BJ (cell line): ENCODE measurements around the gene PNP. TPM values are rescaled to one million over a fixed set of nuclear protein-coding genes. Genes with fewer than 3 reads are reported as not detected.

ENCODE experiments used
- CTCF ChIA-PET: fragments of 350-600 bp; formaldehyde crosslinking; extraction: SDS; loops from one replicate; lab custom pipeline; 2021; ENCODE audit warnings: antibody characterized with exemption, inconsistent platforms; lab: Yijun Ruan, JAX
- POLR2A ChIA-PET: fragments of 300-600 bp; sonication (Branson Sonifier 250); formaldehyde crosslinking; extraction: SDS; loops from one replicate; lab custom pipeline; 2021; ENCODE audit warnings: antibody characterized with exemption; lab: Charles Lee
- DNase-seq: peaks from one replicate; pipeline ENCODE4 v3.0.0-alpha.2; 2011; ENCODE audit warnings: low read depth
- H3K27me3 ChIP-seq: 2 replicates; pipeline ENCODE4 v1.6.0; 2011; ENCODE audit warnings: low read length; ENCODE audit not compliant: control insufficient read depth, insufficient read depth
- H3K36me3 ChIP-seq: 2 replicates; pipeline ENCODE4 v1.5.1; 2011; ENCODE audit warnings: low read length; ENCODE audit not compliant: control insufficient read depth, insufficient read depth
- H3K4me3 ChIP-seq: 2 replicates; pipeline ENCODE4 v1.5.1; 2011; ENCODE audit warnings: low read depth, mild to moderate bottlenecking, control low read depth, low read length
- CTCF ChIP-seq: IDR thresholded peaks from 2 replicates; pipeline ENCODE4 v1.5.1; 2011; ENCODE audit warnings: low read depth, mild to moderate bottlenecking, control low read depth, inconsistent platforms, low read length, moderate library complexity; ENCODE audit not compliant: insufficient read depth
- polyA plus RNA-seq: library from polyadenylated mRNA; depleted of rRNA; stranded (reverse); fragments of >200 nt; gene quantifications from 2 replicates; pipeline ENCODE4 v1.2.3, GENCODE V29; 2011

PNP gene
- polyA plus RNA-seq, 1 experiment = 21.4 TPM

GRCh38 chr14:20454516-20455354 lies 14.5 kb upstream of the PNP start, which contains the start of the genes APEX1 and OSGEP:
APEX1 (plus strand) TSS chr14:20455226; CDS start chr14:20455646, 420 bp downstream.
OSGEP (minus strand) TSS chr14:20454812; CDS start chr14:20454683, 129 bp downstream.
- H3K4me3 ChIP-seq = peak within 1 kb of the TSS; percentile 65
- TF ChIP-seq CTCF = no peak
- DNase-seq = peak; percentile 93
- peaks cover 24% of the 10 kb centered on the region for H3K36me3 ChIP-seq
- POLR2A ChIA-PET = no interaction called here
- CTCF ChIA-PET = interaction anchor here (0.7 to 1.6 kb wide), 3 partner anchors 10 to 228 kb away, joined by 3 to 16 read pairs (median 3); partner anchors contain the start of gene TEP1
- no peaks in the 10 kb centered on the region for H3K27me3 ChIP-seq

DNA sequence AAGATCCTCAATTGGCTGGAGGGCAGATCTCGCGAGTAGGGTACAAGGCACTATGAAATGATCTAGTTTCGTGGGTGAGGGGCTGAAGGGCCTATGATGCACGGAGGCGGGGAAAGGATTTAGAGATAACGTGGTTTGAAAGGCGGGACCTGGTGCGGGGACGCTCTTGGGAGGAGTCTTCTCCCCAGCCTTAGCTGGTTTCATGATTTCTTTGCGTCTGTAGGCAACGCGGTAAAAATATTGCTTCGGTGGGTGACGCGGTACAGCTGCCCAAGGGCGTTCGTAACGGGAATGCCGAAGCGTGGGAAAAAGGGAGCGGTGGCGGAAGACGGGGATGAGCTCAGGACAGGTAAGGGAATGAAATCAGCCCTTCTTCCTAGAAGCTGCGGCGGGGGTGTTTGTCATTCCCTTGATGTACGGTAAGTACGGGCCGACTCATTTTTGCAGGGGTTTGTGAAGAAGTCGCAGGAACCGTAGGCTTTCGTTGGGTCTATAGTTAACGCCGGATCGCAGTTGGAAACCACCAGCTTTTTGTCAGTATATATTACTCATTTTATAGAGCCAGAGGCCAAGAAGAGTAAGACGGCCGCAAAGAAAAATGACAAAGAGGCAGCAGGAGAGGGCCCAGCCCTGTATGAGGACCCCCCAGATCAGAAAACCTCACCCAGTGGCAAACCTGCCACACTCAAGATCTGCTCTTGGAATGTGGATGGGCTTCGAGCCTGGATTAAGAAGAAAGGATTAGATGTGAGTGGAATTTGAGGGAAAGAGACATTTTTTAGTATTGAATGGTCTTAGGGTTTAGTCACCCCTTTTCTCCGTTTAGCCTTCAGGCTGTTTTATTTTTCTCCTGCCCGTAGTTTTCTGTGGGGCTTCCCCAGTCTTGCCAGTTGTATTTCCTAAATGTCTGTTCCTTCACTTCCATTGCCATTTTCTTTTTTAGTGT lies 13.6 kb upstream of the PNP start:
- DNase-seq = no peak
- peaks cover 22% of the 10 kb centered on the region for H3K36me3 ChIP-seq

DNA sequence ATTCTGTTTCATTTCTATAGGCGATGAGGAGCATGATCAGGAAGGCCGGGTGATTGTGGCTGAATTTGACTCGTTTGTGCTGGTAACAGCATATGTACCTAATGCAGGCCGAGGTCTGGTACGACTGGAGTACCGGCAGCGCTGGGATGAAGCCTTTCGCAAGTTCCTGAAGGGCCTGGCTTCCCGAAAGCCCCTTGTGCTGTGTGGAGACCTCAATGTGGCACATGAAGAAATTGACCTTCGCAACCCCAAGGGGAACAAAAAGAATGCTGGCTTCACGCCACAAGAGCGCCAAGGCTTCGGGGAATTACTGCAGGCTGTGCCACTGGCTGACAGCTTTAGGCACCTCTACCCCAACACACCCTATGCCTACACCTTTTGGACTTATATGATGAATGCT lies 12.2 kb upstream of the PNP start:
- CTCF ChIA-PET = no interaction called here
- no peaks in the 10 kb centered on the region for H3K27me3 ChIP-seq
- POLR2A ChIA-PET = no interaction called here
- no peak for TF ChIP-seq CTCF
- H3K36me3 ChIP-seq = peaks cover 22% of the 10 kb centered on the region
- DNase-seq = no peak
- H3K4me3 ChIP-seq = no peak overlapping the region

More for the DNA sequence above, 13.6 kb upstream of the PNP start:
- ChIA-PET CTCF (interaction anchor here (0.7 to 1.6 kb wide), 3 partner anchors 11 to 227 kb away, joined by 3 to 16 read pairs (median 3); partner anchors contain the start of gene TEP1), POLR2A (no interaction called here)
- no peak for TF ChIP-seq CTCF
- peak overlapping the region; percentile 65 for H3K4me3 ChIP-seq
- H3K27me3 ChIP-seq = no peaks in the 10 kb centered on the region

- H3K4me3 ChIP-seq = no peak overlapping the region
- POLR2A ChIA-PET = no interaction called here
- no peak for TF ChIP-seq CTCF
- H3K36me3 ChIP-seq = peaks cover 20% of the 10 kb centered on the region
- CTCF ChIA-PET = no interaction called here
- no peak for DNase-seq
- H3K27me3 ChIP-seq = no peaks in the 10 kb centered on the region
Measured at GRCh38 chr14:20458031-20458789, 11.0 kb upstream of the PNP start.
